C4-2B (cell line): ENCODE measurements around the gene ZNF609.

ENCODE experiments used
- ZFX ChIP-seq: fragments of 450-650 bp; IDR thresholded peaks from 2 replicates; pipeline ENCODE4 v1.6.1; 2017
- TF ChIP-seq, protein P1 (sequence below): fragments of 450-650 bp; conservative IDR thresholded peaks from 2 replicates; pipeline ENCODE4 v1.5.1; 2017; ENCODE audit warnings: mild to moderate bottlenecking

DNA sequence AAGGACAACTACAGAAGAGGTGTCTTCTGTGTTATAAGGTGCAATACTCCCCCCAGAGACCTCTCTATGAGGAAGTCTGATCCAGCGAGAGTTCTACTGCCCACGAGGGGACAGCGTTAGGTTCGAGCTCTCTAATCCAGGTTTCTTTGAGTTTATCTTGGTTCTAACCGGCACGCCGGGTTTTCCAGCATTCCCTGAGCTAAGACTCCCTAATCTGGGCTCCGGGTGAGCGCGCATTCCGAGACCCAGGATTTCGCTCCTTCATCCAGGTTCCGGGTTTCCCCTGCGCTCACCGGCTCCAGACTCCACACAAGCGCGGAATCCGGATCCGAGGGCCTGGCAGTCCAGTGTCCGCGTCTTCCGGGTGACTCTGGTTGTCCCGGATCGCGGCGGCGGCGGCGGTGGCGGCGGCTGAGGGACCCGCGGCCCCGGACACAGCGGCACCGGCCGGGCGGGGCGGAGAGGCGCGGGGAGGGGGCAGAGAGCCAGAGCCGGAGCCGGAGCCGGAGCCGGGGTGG lies at the start of gene ZNF609:
- TF ChIP-seq, protein P1, sequence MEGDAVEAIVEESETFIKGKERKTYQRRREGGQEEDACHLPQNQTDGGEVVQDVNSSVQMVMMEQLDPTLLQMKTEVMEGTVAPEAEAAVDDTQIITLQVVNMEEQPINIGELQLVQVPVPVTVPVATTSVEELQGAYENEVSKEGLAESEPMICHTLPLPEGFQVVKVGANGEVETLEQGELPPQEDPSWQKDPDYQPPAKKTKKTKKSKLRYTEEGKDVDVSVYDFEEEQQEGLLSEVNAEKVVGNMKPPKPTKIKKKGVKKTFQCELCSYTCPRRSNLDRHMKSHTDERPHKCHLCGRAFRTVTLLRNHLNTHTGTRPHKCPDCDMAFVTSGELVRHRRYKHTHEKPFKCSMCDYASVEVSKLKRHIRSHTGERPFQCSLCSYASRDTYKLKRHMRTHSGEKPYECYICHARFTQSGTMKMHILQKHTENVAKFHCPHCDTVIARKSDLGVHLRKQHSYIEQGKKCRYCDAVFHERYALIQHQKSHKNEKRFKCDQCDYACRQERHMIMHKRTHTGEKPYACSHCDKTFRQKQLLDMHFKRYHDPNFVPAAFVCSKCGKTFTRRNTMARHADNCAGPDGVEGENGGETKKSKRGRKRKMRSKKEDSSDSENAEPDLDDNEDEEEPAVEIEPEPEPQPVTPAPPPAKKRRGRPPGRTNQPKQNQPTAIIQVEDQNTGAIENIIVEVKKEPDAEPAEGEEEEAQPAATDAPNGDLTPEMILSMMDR: no peak
- TF ChIP-seq ZFX: no peak
